ENCODE measurements around the gene CMTM8.

- no peak for TF ChIP-seq POLR2A (IDR thresholded peaks at IDR 0.05; ENCODE audit: low read length)
- TF ChIP-seq GATA1 (IDR thresholded peaks at IDR 0.05; ENCODE audit: low read depth, low read length), result no peak
Measured at GRCh38 chr3:32366638-32367397, 128.3 kb downstream of the CMTM8 start.
